Activated CD8-positive, alpha-beta T cell treated with anti-CD3 and anti-CD28 coated beads, Interleukin-2, amount 10 ng/mL, durations not matched to agents 7 days and 5 days (primary cell): ENCODE measurements around the gene CYP4F12. TPM values are rescaled to one million over a fixed set of nuclear protein-coding genes. Genes with fewer than 3 reads are reported as not detected.

ENCODE experiments used
- ATAC-seq: fragments of 150-1000 bp; cut with Tn5 transposase; one replicate; pipeline ENCODE4 v1.10.0; 2021; ENCODE audit warnings: moderate library complexity
- CTCF ChIA-PET: fragments of 350-600 bp; sonication (Branson Sonifier 250); formaldehyde crosslinking; loops from one replicate; lab custom pipeline; 2021; ENCODE audit warnings: antibody characterized with exemption; lab: Charles Lee
- POLR2A ChIA-PET: fragments of 350-600 bp; sonication (Branson Sonifier 250); formaldehyde crosslinking; loops from one replicate; lab custom pipeline; 2021; ENCODE audit warnings: antibody characterized with exemption; lab: Charles Lee
- DNase-seq: peaks from one replicate; pipeline ENCODE4 v3.0.0-alpha.2; 2020
- H3K27ac Mint-ChIP-seq: one replicate; pipeline ENCODE4 v1.8.0; 2021; ENCODE audit warnings: mild to moderate bottlenecking, mixed read lengths
- H3K27me3 Mint-ChIP-seq: one replicate; pipeline ENCODE4 v1.8.0; 2021; ENCODE audit warnings: low read depth, mixed read lengths
- H3K36me3 Mint-ChIP-seq: one replicate; pipeline ENCODE4 v1.8.0; 2021; ENCODE audit warnings: low read depth, mixed read lengths
- H3K4me1 Mint-ChIP-seq: one replicate; pipeline ENCODE4 v1.8.0; 2021; ENCODE audit warnings: low read depth, mixed read lengths
- H3K4me3 Mint-ChIP-seq: one replicate; pipeline ENCODE4 v1.8.0; 2021; ENCODE audit warnings: mild to moderate bottlenecking, mixed read lengths
- H3K9me3 Mint-ChIP-seq: one replicate; pipeline ENCODE4 v1.8.0; 2022; ENCODE audit warnings: mixed read lengths; ENCODE audit not compliant: insufficient read depth
- total RNA-seq, 2 experiments: library from RNA; stranded (reverse); gene quantifications; one replicate each; pipeline ENCODE4 v1.2.3, GENCODE V29; 2021

The CYP4F12 gene
- total RNA-seq, 2 experiments from 2014 or later, result not detected

DNA sequence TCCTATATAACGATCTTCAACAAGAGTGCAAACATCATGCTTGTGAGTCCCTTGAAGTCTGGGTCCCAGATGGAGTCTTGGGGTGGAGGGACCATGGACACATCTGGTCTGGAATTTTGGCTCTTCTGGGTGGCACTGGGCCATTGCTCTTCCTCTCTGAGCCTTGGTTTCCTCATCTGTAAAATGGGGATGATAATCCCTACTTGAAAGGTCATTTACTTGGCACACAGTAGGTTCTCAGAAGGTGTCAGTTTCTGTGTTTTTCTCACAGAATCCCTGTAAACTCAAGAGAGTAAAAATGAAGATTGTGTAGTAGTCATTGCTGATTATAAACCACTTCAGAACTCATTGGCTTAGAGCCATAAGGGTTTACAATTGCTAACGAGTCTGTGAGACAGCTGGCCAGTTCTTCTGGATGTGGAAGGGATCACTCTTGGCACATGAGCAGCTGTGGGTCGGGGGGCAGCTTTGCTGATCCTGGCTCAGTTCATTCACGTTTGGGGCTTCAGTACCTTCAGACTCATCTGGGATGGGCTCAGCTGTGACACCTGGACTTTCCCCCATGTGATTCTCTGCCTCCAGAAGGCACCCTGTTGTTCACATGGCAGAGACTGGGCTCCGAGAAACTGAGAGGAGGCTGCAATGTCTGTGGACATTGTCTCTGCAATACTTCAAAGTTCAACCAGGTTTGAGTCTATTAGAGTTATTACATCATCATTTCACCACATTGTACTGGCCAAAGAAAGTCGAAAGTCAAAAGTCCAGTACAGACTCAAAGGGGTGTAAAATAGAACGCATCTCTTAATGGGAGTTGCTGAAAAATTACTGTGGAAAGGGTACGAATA lies 7.8 kb downstream of the CYP4F12 start:
- no peaks in the 10 kb centered on the region for H3K4me1 Mint-ChIP-seq
- H3K27ac Mint-ChIP-seq, result no peak overlapping the region
- no peaks in the 10 kb centered on the region for H3K36me3 Mint-ChIP-seq
- ATAC-seq, result no peak
- ChIA-PET CTCF (no interaction called here), POLR2A (no interaction called here)
- H3K9me3 Mint-ChIP-seq, result no peaks in the 10 kb centered on the region
- H3K4me3 Mint-ChIP-seq, result no peak overlapping the region
- no peaks in the 10 kb centered on the region for H3K27me3 Mint-ChIP-seq
- no peak for DNase-seq

DNA sequence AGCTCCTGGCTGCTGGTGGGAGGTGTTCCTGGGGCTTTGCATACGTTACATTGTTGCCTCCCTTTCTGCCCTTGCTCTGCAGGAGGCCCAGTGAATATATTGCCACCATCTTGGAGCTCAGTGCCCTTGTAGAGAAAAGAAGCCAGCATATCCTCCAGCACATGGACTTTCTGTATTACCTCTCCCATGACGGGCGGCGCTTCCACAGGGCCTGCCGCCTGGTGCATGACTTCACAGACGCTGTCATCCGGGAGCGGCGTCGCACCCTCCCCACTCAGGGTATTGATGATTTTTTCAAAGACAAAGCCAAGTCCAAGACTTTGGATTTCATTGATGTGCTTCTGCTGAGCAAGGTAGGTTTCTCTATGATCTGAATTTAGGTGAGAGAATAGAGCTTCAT lies 10.5 kb downstream of the CYP4F12 start:
- ChIA-PET CTCF (no interaction called here), POLR2A (no interaction called here)
- Mint-ChIP-seq H3K4me3 (no peak overlapping the region), H3K4me1 (no peaks in the 10 kb centered on the region), H3K9me3 (no peaks in the 10 kb centered on the region), H3K27ac (no peak overlapping the region), H3K27me3 (no peaks in the 10 kb centered on the region), H3K36me3 (no peaks in the 10 kb centered on the region)
- DNase-seq (no peak), ATAC-seq (no peak)

DNA sequence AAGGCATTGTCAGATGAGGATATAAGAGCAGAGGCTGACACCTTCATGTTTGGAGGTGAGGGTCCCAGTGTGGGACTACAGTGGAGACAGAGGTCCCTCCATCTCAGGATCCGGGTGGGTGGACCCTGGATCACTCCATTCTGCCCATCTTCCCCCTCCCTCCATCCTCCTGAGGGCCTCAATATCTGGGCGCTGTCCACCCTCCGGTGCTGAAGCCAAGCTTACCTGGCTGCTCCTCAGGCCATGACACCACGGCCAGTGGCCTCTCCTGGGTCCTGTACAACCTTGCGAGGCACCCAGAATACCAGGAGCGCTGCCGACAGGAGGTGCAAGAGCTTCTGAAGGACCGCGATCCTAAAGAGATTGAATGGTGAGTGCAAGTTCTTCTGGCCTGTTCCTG lies 11.9 kb downstream of the CYP4F12 start:
- Mint-ChIP-seq H3K27ac (no peak overlapping the region), H3K4me3 (no peak overlapping the region), H3K4me1 (no peaks in the 10 kb centered on the region), H3K9me3 (no peaks in the 10 kb centered on the region), H3K36me3 (no peaks in the 10 kb centered on the region), H3K27me3 (peaks cover 4% of the 10 kb centered on the region)
- ChIA-PET CTCF (no interaction called here), POLR2A (no interaction called here)
- ATAC-seq (no peak), DNase-seq (peak; percentile 35)

DNA sequence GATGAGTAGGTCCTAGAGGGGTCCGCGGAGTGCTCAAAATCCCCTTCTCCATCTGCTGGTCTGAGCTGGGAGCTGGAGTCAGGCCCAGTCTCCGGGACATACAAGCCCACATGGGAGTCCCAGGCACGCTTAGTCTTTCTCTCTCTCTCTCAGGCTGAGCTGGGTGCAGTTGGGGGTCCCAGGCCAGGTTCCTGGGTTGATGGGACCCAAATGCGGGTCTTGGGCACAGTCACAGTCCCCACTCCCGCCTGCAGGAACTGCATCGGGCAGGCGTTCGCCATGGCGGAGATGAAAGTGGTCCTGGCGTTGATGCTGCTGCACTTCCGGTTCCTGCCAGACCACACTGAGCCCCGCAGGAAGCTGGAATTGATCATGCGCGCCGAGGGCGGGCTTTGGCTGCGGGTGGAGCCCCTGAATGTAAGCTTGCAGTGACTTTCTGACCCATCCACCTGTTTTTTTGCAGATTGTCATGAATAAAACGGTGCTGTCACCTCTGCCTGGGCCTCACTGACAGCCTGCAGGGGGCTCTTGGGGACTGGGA lies 23.8 kb downstream of the CYP4F12 start:
- DNase-seq, result no peak
- Mint-ChIP-seq H3K4me1 (no peaks in the 10 kb centered on the region), H3K27me3 (peaks cover 22% of the 10 kb centered on the region), H3K4me3 (no peak overlapping the region), H3K27ac (no peak overlapping the region), H3K36me3 (no peaks in the 10 kb centered on the region), H3K9me3 (no peaks in the 10 kb centered on the region)
- no peak for ATAC-seq
- ChIA-PET CTCF (no interaction called here), POLR2A (no interaction called here)

DNA sequence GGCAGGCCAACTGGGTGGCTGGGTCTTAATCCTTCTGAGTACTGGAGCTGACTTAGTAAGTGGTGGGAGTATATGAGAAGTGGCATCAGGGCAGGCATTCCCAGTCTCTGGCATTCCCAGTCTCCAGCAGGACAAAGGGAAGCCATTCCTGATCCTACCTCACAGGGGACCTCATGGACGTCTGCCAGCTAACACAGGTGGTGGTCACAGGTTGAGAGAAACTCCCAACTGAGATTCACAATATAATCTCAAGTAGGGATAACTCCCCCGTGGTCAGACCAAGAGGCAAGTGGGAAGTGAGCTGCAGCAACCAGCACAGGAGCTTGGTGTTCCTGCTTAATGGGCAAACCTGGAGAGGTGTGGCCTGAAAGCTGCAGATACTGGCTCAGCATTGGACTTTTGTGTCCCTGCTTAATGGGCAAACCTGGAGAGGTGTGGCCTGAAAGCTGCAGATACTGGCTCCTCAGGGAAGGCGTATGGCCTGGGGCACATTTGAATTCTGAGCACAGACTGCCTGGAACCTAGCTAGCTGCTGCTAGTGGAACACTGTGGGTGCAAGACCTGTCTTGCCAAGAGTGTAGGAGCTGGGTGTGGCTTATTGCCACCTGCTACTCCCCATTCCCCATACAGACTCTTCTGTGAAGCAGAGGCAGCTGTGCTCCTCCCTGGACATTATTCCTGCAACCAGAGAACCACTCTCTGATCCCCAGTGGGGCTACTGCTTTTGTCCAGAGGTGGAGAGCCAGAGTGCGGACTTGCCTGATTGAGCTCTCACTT lies 29.1 kb downstream of the CYP4F12 start:
- Mint-ChIP-seq H3K36me3 (no peaks in the 10 kb centered on the region), H3K9me3 (no peaks in the 10 kb centered on the region), H3K27me3 (peaks cover 26% of the 10 kb centered on the region), H3K27ac (no peak overlapping the region), H3K4me3 (no peak overlapping the region), H3K4me1 (no peaks in the 10 kb centered on the region)
- no peak for DNase-seq
- ATAC-seq, result no peak
- CTCF ChIA-PET, result no interaction called here
- POLR2A ChIA-PET, result no interaction called here

DNA sequence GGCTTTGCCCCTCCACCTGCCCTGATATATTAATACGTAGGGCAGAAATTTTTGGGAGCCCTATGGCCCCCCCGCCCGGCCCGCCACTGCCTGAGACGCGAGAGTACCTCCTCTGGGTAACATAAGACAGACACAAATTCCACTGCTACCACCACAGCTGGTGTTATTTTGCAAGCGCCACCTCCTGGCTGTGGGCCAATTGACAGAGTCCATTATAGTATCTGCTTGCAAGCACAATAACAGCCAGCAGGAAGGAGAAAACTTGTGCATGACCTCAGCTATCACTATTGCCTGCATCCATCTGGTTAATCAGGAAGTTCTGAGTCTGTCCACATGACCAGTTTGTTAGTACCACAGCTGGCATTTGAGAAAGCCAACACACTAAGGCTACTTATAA lies 29.6 kb downstream of the CYP4F12 start:
- Mint-ChIP-seq H3K9me3 (no peaks in the 10 kb centered on the region), H3K4me1 (no peaks in the 10 kb centered on the region), H3K27ac (no peak overlapping the region), H3K4me3 (no peak overlapping the region), H3K27me3 (peaks cover 26% of the 10 kb centered on the region), H3K36me3 (no peaks in the 10 kb centered on the region)
- ATAC-seq, result no peak
- peak; percentile 42 for DNase-seq
- CTCF ChIA-PET, result no interaction called here
- POLR2A ChIA-PET, result no interaction called here

DNA sequence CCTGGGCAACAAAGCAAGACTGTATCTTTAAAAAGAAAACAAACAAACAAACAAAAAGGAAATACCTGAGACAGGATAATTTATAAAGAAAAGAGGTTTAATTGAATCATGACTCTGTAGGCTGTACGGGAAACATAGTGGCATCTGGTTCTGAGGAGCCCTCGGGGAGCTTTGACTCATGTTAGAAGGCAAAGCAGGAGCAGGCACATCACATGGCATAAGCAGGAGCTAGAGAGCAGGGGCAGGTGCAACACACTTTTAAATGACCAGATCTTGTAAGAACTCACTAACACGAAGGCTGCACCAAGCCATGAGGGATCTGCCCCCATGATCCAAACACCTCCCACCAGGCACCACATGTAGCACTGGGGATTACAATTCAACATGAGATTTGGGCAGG lies 41.8 kb downstream of the CYP4F12 start:
- H3K4me1 Mint-ChIP-seq, result no peaks in the 10 kb centered on the region
- ChIA-PET CTCF (no interaction called here), POLR2A (no interaction called here)
- no peak overlapping the region for H3K4me3 Mint-ChIP-seq
- H3K27me3 Mint-ChIP-seq, result peaks cover 3% of the 10 kb centered on the region
- H3K27ac Mint-ChIP-seq, result no peak overlapping the region
- DNase-seq, result no peak
- no peaks in the 10 kb centered on the region for H3K9me3 Mint-ChIP-seq
- no peaks in the 10 kb centered on the region for H3K36me3 Mint-ChIP-seq
- no peak for ATAC-seq

DNA sequence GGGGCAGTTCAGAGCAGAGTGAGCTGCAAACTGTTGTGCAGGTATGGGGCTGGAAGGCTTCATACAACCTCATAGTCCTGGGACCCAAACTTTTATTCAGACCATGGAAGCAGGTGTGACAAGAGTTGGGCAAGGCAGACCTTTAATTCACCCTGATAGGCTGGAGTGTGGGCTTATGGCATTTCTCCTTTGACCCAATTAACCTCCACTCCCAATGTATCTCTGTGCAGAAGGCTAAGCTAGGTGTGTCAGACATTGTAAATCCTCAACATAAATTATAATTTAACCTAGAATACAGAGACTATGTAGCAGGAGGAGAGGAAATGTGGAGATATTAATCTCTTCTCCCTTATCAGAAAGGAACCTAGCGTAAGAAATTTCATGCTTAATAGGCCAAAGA lies 42.8 kb downstream of the CYP4F12 start:
- Mint-ChIP-seq H3K4me1 (no peaks in the 10 kb centered on the region), H3K9me3 (no peaks in the 10 kb centered on the region), H3K27me3 (peaks cover 1% of the 10 kb centered on the region), H3K36me3 (no peaks in the 10 kb centered on the region), H3K4me3 (no peak overlapping the region), H3K27ac (no peak overlapping the region)
- DNase-seq (no peak), ATAC-seq (no peak)
- ChIA-PET POLR2A (interaction anchor here (0.5 kb wide), 1 partner anchor 657 kb away, joined by 3 read pairs; no protein-coding TSS in a partner anchor), CTCF (no interaction called here)

DNA sequence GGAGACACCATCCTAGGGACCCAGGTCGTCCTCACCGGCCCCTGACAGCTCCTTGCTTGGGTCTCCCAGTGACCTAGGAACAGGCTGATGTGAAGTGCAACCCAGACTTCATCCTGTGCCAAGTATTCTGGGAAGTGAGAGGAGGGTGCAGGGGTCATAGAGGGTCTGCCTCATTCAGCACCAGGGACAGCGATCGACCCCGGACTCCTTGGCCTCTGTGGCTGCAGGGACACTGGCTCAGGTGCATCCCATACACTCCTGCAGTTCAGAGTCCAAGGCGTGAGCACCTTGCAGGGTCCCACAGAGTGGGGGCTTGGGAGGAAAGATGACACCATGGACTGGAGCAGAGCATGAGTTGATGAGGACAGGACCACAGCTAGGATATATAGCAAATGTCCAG lies 44.9 kb downstream of the CYP4F12 start:
- no peaks in the 10 kb centered on the region for H3K4me1 Mint-ChIP-seq
- ATAC-seq (no peak), DNase-seq (no peak)
- H3K36me3 Mint-ChIP-seq, result no peaks in the 10 kb centered on the region
- no peak overlapping the region for H3K27ac Mint-ChIP-seq
- H3K27me3 Mint-ChIP-seq, result peaks cover 9% of the 10 kb centered on the region
- H3K9me3 Mint-ChIP-seq, result no peaks in the 10 kb centered on the region
- ChIA-PET CTCF (no interaction called here), POLR2A (no interaction called here)
- H3K4me3 Mint-ChIP-seq, result no peak overlapping the region

DNA sequence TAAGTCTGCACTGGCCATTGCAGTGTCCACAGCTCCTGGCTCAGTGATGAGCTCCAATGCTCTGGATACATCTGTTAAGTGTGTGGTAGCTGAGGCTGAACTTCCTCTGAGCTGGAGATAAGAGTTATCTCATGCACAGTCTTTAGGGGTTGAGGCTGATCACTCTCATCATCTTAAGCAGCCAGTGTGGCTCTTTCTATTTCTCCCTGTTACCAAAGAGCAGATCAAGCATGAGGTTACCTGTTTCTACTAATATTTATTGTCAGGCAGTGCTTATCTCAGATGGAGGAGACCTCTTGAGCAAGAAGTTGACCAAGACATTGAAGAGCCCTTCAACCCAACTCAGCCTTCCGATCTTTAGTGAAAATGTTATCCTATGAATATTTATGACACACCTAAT lies 48.4 kb downstream of the CYP4F12 start:
- Mint-ChIP-seq H3K9me3 (no peaks in the 10 kb centered on the region), H3K36me3 (no peaks in the 10 kb centered on the region), H3K4me3 (no peak overlapping the region), H3K27ac (no peak overlapping the region), H3K4me1 (no peaks in the 10 kb centered on the region), H3K27me3 (peaks cover 20% of the 10 kb centered on the region)
- no peak for DNase-seq
- ATAC-seq, result no peak
- ChIA-PET CTCF (no interaction called here), POLR2A (no interaction called here)

DNA sequence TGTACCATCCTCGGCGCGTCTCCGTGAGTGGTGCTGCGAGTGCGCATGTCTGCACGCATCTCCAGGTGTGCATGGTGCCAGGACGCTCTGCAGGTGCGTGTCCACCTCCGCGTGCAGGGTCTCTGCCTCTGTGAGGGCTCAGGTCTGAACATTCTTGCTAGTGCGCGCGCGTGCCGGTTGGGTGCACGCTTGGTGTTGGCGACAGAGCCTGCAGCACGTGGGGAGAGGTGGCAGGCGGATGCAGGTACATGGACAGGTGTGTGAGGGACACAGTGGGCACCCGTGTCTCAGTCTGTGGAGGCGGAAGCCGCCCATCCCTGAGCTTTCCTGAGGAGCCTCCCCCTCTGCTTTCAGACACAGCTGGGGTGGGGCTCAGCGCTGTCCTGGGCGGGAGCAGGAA lies 50.1 kb downstream of the CYP4F12 start:
- DNase-seq, result no peak
- CTCF ChIA-PET, result no interaction called here
- no peaks in the 10 kb centered on the region for H3K4me1 Mint-ChIP-seq
- H3K27me3 Mint-ChIP-seq, result peaks cover 20% of the 10 kb centered on the region
- ATAC-seq, result no peak
- POLR2A ChIA-PET, result no interaction called here
- H3K4me3 Mint-ChIP-seq, result no peak overlapping the region
- no peaks in the 10 kb centered on the region for H3K9me3 Mint-ChIP-seq
- H3K36me3 Mint-ChIP-seq, result no peaks in the 10 kb centered on the region
- H3K27ac Mint-ChIP-seq, result no peak overlapping the region

DNA sequence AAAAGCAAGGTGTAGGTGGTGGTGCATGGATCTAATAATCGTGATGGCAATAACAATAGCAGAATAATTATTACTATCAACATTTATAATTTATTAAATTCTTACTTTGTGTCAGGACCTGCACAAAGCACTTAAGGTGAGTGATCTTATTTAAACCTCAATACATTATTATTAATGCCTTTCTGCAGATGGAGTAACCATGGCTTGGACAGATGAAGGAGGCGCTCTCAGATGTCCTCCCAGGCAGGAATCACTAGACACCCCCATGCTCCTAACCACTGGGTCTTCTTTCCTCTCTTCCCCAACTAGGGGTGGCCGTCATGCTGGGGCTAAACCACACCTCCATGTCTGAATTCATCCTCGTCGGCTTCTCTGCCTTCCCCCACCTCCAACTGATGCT lies 54.8 kb downstream of the CYP4F12 start, which contains the start of gene OR10H2:
Gene OR10H2 (plus strand): TSS at position 301 of the 400 bp plus-strand sequence. CDS start 20 bp downstream, at position 321.
- Mint-ChIP-seq H3K9me3 (no peaks in the 10 kb centered on the region), H3K27ac (no peak within 1 kb of the TSS)
- ATAC-seq, result no peak

More for the DNA sequence above, 54.8 kb downstream of the CYP4F12 start, which contains the start of gene OR10H2:
- Mint-ChIP-seq H3K36me3 (no peaks in the 10 kb centered on the region), H3K4me3 (no peak within 1 kb of the TSS), H3K4me1 (no peaks in the 10 kb centered on the region), H3K27me3 (peaks cover 13% of the 10 kb centered on the region)
- DNase-seq, result no peak
- ChIA-PET POLR2A (no interaction called here), CTCF (no interaction called here)
